ENCODE data around the gene C2orf49. TPM values are rescaled to one million over a fixed set of nuclear protein-coding genes. Genes with fewer than 3 reads are reported as not detected.

Gene C2orf49
- total and polyA plus RNA-seq, 9 donors: 12.6 to 32.5 (median 20.3) TPM

DNA sequence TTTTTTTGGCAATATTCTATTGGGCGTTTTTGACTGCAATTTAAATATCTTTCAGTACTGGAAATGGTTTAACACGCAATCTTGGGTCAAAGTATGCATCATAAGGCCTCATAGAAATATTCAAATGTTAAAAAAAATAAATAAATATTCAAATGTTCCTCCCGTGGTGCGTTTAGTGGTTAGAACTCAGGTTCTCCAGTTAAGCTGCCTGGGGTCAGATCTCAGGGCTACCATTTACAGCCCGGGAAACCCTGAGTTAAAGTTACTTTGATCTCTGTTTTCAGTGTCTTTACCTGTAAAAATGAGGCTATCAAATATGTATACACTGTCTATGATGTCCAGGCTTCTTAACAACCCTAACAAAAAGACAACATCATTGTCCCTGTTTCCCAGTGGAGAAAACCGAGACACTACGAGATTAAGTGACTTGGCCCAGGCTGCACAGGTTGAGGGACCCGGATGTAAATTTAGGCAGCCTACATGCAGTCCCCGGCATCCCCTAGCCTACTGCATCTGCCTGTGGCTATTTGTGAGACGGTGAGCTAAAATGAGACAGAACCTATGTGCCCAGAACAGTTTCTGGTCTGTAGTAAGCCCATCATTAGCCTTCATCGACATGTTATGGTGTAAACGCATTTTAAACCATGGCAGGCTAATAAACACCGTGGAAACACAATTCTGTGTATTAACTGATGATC lies 59.8 kb downstream of the C2orf49 start:
- Histone ChIP-seq H3K4me1 (ENCODE audit: insufficient read depth) (peaks cover 6% of the 10 kb centered on the region), H3K27ac (peak overlapping the region; percentile 86 to 98), H3K36me3 (no peaks in the 10 kb centered on the region), H3K27me3 (no peaks in the 10 kb centered on the region), H3K9me3 (no peaks in the 10 kb centered on the region), H3K4me3 (peak overlapping the region; percentile 98)
- no peak for TF ChIP-seq POLR2A (IDR thresholded peaks at IDR 0.05)
- no peak for TF ChIP-seq EP300 (IDR thresholded peaks at IDR 0.05)
- TF ChIP-seq, protein P1, sequence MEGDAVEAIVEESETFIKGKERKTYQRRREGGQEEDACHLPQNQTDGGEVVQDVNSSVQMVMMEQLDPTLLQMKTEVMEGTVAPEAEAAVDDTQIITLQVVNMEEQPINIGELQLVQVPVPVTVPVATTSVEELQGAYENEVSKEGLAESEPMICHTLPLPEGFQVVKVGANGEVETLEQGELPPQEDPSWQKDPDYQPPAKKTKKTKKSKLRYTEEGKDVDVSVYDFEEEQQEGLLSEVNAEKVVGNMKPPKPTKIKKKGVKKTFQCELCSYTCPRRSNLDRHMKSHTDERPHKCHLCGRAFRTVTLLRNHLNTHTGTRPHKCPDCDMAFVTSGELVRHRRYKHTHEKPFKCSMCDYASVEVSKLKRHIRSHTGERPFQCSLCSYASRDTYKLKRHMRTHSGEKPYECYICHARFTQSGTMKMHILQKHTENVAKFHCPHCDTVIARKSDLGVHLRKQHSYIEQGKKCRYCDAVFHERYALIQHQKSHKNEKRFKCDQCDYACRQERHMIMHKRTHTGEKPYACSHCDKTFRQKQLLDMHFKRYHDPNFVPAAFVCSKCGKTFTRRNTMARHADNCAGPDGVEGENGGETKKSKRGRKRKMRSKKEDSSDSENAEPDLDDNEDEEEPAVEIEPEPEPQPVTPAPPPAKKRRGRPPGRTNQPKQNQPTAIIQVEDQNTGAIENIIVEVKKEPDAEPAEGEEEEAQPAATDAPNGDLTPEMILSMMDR (IDR thresholded peaks at IDR 0.05): no peak
- intact Hi-C loops (cut with DNase I): loop anchor here in 2 of 4 donors (5.0 to 10.0 kb wide), 2 partner anchors 40 to 98 kb away; no protein-coding TSS in a partner anchor
- WGBS, 3 donors: 11 to 23% (median 17%) methylated on average over 13 of the region's 13 CpGs
- peak in 1 of 5 donors; percentile 54 for DNase-seq

DNA sequence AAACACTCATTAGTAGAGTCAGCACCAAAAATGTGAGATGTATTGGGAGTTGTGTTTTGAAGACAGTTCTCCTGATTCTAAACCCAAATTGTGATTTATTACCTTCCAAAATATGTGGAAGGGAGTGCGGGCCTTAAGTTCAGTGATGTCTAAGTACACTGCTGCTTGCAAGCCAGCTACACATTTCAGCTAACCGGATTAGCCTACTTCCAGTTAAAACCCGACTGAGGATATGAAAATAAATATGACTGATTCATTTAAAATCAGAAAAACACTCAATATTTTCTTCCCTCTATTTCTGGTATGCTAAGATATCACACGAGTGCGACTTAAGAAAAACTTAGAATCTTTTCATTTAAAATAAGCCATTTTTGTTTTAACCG lies 60.6 kb downstream of the C2orf49 start:
- H3K4me3 ChIP-seq: peak overlapping the region; percentile 98
- H3K27me3 ChIP-seq: no peaks in the 10 kb centered on the region
- H3K36me3 ChIP-seq: no peaks in the 10 kb centered on the region
- no peak for TF ChIP-seq POLR2A (IDR thresholded peaks at IDR 0.05)
- TF ChIP-seq, protein P1 (IDR thresholded peaks at IDR 0.05): no peak
- H3K4me1 ChIP-seq (ENCODE audit: insufficient read depth): peaks cover 4% of the 10 kb centered on the region
- peak in 1 of 5 donors; percentile 13 for DNase-seq
- H3K27ac ChIP-seq: peak overlapping the region; percentile 86 to 98
- no peaks in the 10 kb centered on the region for H3K9me3 ChIP-seq
- 5 to 7% (median 7%) methylated on average over 6 of the region's 6 CpGs for WGBS, 3 donors
- intact Hi-C loops (cut with DNase I): loop anchor here in 2 of 4 donors (5.0 to 10.0 kb wide), 2 partner anchors 39 to 97 kb away; no protein-coding TSS in a partner anchor

DNA sequence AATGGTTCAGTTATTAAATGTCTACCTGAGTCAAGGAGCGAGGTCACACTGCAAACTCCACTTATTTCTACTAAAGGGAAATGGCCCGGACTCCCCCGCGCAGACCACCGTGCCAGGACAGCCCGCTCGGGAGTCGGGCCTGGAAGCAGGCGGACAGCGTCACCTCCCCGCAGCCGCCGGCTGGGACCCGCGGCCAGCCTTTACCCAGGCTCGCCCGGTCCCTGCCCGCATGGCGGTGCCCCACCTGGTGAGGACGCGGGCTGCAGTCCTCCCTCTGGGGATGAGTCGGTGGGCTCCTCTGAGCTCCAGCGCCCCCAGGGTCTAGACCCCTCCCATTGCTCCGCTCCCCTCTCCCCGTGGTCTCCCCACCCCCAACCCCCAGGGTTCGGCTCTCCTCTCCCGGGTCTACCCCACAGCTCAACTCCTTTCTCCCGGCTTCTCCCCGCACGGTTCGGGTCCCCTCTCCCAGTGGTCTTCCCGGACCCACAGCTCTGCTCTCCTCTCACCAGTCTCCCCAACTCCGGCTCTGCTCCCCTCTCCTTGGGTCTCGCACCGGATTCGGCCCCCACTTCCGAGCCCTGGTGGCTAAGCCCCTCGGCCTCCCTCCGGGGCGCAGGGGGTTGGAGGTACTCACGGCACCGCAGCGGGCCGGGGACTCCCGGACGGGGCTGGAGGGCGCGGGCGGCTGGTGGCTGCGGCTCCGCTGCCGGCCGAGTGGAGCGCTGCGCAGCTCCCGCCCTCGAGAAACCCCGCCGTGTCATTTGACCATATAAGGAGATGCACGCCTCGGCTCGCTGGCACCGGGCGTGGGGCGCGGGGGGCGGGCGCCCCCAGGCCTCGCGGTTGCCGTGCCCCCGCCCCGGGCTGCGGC lies 61.2 kb downstream of the C2orf49 start, which contains the start of gene FHL2:
Gene FHL2, minus strand, starts transcription at position 716 of the 871 bp plus-strand sequence. CDS start 12,535 bp downstream, outside the sequence.
- Histone ChIP-seq H3K4me1 (ENCODE audit: insufficient read depth) (peaks cover 4% of the 10 kb centered on the region), H3K27ac (peak within 1 kb of the TSS; percentile 86 to 98), H3K27me3 (no peaks in the 10 kb centered on the region), H3K36me3 (no peaks in the 10 kb centered on the region), H3K9me3 (no peaks in the 10 kb centered on the region), H3K4me3 (peak within 1 kb of the TSS; percentile 98)
- DNase-seq: peak; percentile 82 to 91 (median 86)
- 0 to 1% (median 1%) methylated on average over 71 to 74 of the region's 74 CpGs for WGBS, 3 donors
- no peak for TF ChIP-seq EP300 (IDR thresholded peaks at IDR 0.05)
- TF ChIP-seq, protein P1 (IDR thresholded peaks at IDR 0.05): peak in 2 of 3 donors; percentile 48 to 72
- TF ChIP-seq POLR2A (IDR thresholded peaks at IDR 0.05): peak; percentile 81
- intact Hi-C loops (cut with DNase I): loop anchor here in 2 of 4 donors (5.0 to 10.0 kb wide), 2 partner anchors 39 to 96 kb away; no protein-coding TSS in a partner anchor

Other genes starting within 250 kb of the C2orf49 start
- gene GPR45, start 95.8 kb upstream of the C2orf49 start, total RNA-seq: not detected
- not detected for gene GPR45, start 95.8 kb upstream of the C2orf49 start, polyA plus RNA-seq
- gene TGFBRAP1, start 7.8 kb upstream of the C2orf49 start, total RNA-seq: 10 to 100 TPM; 13.4 to 19.1 (median 17.3) TPM
- gene TGFBRAP1, start 7.8 kb upstream of the C2orf49 start, polyA plus RNA-seq: 10 to 100 TPM in 1 of 2 donors, 1 to 10 TPM in 1; 7.2 to 10.4 TPM
- gene FHL2, start 61.5 kb downstream of the C2orf49 start, total RNA-seq: 1,000 to 10,000 TPM in 1 of 7 donors, 100 to 1,000 TPM in 6; 300 to 1,049 (median 495) TPM
- gene FHL2, start 61.5 kb downstream of the C2orf49 start, polyA plus RNA-seq: 100 to 1,000 TPM; 320 to 628 TPM